NCI-H82 (cell line): ENCODE data around the gene FAM149A.
A peak's percentile ranks its signal among the peaks of the same experiment; 100 is the strongest.

Source experiments
- DNase-seq: peaks from one replicate; lab custom pipeline; 2025; lab: John Stamatoyannopoulos, UW

Gene FAM149A

DNA sequence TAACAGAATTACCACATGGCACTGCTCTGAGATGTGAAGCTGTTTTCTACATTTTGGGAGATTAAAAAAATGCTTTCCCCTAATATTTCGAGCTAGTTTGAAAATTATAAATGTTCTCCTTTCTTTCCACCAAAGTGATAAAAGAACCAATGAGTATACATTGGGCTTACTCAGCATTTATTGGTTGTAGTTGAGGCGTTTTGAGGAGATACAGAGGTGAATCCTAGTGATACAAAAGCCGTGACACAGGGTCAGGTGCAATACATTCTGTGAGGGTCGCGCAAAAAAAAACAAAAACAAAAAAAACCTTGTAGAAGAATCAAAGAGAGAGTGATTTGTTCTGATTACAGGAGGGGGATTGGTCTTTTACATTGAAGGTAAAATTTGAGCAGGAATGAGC is 54.5 kb downstream of the FAM149A start:
- DNase-seq, result no peak

DNA sequence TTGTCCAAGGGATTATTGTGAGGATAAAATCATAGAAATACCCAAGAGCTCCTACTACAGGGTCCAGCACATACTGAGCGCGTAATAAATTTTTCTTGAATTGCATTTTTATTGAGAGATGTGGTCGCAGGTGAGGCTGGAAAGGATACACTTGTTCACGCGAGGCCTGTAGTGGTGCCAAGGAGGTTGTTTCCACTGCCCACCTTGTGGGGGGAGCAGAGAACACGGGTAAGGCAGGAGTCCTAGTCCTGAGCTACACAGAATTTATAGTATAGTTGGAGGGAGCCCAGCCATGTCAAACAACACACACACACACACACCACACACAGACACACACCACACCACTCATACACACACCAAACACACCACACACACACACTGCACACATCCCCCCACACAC is 55.1 kb downstream of the FAM149A start:
- DNase-seq, result no peak

DNA sequence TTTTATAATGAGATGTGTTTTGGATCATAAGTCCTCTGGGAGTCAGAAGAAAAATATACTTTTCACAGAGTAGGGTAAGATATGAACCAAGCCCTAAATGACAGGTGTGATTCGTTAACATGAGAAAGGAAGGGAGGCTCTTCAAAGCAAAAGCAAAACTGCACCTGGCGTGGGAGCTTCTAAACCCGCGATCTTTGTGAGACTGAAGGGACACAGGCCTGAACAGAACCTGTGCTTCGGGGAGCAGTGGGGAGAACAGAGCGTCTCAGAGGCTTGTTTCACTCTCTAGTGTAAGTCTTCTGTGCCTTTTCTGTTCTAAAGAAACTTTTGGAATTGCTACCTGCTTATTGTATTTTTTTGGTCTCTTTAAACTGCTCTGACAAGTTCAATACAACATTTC is 56.6 kb downstream of the FAM149A start:
- DNase-seq, result no peak

DNA sequence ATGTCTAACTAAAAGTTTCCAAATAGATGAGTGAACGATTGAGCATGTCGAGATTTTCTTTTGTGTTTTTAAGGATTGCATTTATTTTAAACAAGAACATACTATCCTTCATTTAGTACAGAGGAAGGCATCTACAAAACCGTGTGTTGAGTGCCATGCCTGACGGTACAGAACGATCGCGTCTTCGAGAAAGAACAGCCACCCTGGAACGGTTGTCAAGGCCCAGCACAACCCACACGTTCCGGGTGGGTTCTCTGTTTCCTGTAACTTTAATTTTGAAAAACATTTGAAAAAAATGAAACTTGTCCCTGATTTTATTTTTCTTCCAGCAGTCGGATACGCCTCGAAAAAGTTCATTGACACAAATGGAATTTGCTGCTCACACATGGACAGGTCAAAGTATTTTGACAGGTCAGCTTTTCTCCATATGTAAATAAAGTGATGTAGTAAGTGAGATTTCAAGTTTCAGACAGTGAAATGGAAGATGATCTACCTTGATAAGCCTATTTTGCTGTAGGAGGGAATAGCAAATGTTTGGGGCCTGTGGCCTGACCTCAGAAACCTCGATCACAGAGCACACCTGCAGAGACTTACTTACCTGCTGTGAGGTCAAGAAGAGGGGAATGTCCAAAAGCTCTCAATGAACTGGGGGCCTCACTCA is 62.5 kb downstream of the FAM149A start:
- DNase-seq, result no peak

DNA sequence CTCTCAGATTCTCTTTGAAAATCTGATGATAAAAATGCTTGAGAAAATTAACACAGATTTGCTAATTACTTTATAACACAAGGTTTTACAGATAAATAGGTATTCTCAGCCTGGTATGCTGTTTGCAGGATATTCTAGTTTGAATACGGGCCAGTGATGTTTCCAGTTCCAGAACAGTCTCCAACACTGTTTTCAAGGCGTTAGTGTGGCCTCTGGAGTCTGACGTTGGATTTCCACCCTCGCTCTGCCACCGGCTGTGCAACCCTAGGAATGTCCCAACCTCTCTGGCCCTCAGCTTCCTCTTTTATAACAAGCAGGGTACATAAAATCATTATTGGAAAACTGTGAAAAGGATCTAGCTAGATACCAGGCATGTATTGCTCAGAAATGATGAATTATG is 63.1 kb downstream of the FAM149A start:
- DNase-seq, result no peak

DNA sequence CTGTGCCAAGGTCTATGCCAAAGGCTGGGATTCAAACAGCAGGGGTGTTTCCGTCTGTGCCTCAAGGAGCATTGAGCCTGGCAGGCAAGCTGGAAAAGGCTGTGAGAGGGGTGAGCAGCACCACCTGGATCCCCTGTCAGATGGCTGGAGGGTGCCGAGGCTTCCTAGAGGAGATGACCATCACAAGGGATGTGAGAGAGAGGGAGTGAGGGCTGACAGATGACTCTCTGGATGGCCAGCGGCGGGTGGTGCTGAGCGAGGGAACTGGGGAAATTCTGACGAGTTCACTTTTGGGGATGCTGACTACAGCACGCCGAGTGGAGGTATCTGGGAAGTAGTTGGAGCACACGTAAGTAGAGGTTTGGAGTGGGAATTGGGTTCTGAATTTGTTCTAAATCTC is 64.2 kb downstream of the FAM149A start:
- DNase-seq, result no peak

DNA sequence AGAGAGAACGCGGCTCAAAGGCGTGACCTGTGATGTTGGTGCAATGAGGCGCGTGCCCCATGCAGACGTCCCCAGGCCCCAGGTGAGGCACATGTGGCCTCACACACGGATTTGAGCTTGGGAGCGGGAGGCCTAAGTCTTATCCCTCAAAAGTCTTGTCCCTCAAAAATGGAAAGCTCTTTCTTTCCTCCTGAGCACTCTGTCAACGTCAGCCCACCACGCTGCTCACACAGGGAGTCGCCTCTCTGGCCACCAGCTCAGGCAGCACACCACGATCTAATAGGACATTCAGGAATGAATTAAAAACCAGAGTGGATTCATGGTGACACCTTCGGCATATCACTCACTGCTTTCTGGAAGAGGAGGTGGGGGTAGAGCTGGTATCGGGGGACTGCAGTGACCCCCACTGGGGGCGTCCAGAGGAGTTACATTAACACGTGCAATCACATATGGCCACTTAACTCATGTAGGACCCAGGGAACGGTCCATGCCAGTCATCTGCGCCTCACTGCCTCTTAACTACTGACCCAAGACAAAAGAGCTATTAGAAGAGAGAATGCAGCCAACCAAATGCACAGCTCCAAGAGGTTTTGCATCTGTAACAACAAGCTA is 64.9 kb downstream of the FAM149A start:
- no peak for DNase-seq

DNA sequence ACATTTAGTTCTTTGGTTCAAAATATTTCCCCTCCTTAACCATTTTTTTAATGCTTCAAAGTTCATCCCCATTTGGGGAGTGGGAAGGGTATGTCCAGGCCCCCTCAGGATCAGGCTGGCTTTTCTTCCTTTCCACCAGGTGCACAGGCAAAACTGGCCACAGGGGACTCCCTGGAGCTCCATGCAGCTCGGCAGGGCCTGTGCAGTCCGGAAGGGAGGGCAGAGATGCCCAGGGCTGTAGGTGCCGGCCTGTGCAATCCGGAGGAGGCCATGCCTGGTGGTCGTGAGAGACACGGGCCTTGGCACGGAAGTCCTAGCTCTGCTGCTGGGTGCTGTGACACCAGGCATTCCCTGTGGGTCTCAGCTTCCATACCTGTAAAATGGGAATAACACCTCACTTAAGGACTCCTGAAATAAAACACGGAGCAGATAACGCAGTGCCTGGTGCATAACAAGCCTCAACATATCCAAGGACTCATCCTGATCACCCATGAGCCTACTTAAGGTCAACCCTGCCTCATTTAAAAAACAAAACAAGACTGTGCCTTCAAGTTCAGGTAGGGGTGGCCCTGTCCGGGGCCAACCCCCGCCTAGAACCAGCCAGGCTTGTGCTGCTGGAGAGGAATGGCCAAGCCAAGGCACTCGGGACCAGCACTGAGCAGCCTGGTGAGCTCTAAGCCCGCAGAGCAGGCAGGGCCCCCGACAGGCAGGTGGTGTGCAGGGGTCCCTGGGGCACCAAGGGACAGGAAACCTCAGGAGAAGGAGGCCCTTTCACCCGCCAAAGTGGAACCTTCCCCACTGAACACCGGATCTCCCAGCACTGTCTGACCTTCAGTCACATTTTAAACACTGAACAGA is 65.7 kb downstream of the FAM149A start:
- no peak for DNase-seq

DNA sequence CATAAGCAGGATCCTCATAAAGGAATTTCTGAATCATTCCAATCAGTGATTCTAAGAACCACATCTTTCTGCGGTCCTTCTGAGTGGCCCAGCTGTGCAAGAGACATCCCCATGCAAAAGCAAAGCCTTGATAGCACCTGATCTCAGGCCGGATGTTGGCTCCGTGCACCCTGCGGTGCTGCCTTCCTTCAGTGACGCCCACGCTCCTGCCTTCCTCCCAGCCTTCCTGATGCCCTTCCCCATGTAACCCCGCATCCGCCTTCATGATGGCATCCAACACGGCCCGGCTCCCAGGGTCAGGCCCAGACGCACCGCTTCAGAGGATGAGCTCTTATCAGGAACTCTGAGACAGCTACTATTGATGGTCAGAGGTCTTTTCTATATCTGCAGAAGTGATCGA is 66.5 kb downstream of the FAM149A start:
- no peak for DNase-seq

DNA sequence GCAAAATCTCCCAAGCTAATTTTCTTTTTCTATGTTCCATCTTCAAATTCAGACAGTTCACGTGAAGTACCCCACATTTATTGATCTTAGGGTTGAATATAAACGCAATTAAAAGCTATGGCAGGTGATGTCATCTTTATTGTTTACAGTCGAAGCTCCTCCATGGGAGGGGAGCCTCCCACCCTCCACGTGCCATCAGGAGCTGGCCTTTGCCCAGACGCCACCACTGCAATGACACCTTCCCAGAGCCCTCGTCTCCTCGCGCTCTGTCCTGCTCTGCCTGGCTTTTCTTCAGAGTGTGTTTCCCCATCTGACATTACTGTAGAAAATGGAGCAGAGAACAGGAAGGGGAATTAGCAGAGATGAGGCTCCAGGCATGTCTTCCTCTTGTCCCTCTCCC is 68.0 kb downstream of the FAM149A start:
- no peak for DNase-seq

DNA sequence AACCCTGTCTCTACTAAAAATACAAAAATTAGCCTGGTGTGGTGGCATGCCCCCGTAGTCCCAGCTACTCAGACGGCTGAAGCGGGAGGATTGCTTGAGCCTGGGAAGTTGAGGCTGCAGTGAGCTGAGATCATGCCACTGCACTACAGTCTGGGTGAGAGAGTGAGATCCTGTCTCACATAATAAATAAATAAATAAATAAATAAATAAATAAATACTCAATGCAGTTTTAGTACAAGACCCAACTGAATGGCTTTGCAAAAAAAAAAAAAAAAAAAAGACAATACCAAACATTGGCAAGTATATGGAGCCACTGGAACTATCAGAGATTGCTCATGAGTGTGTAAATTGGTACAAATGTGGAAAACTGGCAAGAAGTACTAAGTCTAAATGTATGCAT is 83.6 kb downstream of the FAM149A start:
- no peak for DNase-seq

DNA sequence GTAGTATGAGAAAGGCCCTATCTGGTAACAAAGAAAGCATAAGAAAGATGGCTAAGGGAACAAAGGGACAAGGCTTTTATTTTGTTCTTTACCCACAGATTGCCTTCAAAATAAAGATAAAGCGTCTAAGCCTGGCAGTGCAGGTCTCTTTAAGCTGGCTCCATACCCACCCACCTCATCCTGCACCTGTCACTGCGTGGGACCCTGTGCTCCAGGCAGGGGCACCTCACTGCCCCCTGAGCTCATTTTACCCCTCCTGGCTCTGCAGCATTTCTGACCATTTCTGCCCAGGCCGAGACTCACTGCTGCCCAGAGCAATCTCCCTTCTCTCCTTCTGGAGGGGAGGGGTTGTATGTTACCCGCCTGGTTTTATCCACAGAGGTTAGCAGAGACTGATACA is 85.2 kb downstream of the FAM149A start:
- no peak for DNase-seq

DNA sequence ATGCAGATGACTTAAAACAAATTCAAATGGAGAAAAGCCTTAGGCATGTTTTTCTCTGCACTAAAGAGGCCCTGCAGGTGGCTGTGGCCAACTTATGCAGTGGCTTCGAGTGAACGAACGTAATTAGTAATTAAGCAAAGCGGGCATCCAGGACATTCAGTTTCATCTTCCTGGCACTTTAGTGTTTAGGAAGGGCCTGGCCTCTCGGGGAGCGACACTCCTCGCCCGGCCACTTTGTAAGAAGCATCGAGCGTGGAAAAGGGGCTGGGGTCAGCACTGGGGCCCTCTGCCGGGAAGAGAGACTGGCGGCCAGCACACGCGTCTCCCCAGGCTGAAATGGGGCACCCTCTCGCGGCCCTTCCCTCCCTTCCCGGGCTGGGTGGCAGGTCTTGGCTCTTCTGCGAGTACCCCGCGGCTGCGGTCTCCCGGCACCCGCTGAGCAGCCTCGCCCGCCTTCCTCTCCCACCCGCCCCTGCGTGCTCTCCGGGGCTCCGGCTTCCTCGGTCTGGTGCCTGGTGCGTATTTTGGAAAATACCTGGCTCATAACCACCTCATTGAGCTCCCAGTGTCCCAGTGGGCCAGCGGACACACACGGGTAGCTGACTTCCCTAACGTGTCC is 86.2 kb downstream of the FAM149A start:
- DNase-seq, result peak; percentile 49

DNA sequence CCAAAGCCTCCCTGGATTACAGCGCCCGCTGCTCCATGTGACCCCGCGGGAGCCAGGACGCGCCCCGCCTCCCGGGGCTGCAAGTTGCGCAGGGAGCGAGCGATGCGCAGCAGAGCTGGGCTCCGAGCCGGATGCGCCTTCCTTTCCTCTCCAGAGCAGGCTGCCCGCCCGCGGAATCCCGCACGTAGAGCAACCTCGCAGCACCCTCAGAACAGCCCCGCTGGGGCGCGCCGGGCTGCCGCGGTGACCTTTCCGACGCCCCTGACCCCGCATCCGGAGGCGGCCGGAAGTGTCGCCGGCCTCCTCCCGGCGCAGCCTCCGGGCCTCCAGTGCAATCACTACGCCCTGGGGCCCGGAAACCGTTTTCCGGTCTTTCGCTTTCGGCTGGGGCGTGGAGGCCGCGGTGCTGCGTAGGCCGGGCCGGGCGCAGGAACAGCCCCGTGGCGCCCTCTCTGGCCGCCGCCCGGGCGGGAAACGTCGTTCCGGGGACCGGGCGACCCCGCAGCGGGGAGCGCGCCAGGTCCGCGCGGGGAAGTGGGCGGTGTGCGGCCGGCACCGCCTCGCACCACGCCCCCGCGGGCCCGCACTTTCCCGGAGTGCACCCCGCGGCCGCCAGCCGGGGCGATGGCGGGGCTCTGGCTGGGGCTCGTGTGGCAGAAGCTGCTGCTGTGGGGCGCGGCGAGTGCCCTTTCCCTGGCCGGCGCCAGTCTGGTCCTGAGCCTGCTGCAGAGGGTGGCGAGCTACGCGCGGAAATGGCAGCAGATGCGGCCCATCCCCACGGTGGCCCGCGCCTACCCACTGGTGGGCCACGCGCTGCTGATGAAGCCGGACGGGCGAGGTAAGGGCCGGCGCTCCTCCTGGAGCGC is 86.9 kb downstream of the FAM149A start, which contains the start of gene CYP4V2:
Gene CYP4V2 (plus strand): TSS at position 368 of the 866 bp plus-strand sequence. CDS start 257 bp downstream, at position 625.
- peak; percentile 63 for DNase-seq

DNA sequence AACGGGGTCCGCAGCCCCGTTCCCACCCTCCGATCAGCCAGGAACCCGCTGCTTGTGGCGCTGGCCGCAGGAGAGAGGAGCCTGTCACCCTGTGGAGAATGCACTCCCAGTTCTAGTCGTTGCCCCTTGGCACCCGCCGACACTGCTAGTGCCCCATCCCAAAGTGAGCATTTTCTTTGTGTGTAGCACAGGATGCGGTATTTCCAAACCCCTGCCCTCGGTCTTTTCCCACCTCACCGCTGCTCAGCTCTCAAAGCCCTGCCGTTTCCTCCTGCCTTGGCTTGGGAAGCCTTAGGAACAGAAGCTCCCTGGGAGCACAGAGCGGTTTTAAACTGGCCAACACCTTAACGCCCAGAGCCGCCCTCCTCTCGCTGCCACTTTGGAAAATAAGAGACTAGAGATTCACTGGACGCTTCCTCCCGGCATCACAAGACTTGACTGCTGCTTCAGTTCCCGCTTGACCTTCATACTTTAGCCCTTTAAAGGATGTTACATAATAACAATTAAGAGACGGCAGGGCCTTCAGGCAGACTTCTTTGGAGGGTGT is 87.6 kb downstream of the FAM149A start:
- DNase-seq, result peak; percentile 44

DNA sequence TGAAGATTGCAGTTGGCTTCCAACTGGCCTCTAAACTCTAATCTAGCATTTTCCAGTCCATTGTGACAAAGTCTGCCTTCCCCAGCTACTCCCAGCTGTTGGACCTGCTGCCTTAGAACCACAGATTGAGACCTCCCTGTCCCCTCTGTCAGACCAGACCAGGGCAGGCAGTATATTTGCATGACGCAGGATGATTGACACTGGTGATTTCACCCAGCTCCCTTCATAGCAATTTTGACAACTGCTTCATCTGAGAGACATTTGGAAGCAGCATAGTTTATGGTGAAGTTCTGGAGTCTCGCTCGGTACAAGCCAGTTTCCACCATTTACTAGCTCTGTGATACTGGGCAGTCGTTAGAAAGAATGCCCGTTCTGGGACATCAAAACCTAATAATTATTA is 89.3 kb downstream of the FAM149A start:
- DNase-seq, result no peak

DNA sequence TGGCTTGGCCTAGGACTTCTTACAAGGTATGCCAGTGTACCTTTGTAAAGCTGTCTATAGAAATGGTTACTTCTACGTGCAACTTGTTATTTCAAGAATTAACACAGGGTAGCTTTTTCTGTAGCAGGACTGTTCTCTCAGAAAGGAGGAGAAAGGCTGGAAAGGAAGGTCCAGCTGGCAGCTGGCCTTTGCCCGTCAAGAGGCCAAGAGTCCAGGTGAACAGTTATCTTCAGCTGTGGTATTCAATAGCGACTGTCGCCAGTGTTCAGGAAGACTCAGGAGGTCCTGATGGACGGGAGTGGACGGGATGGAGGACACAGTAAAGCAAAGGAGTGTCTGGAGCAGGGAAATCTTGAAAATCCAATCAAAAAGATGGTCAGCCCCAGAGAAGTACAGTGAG is 91.6 kb downstream of the FAM149A start:
- no peak for DNase-seq

DNA sequence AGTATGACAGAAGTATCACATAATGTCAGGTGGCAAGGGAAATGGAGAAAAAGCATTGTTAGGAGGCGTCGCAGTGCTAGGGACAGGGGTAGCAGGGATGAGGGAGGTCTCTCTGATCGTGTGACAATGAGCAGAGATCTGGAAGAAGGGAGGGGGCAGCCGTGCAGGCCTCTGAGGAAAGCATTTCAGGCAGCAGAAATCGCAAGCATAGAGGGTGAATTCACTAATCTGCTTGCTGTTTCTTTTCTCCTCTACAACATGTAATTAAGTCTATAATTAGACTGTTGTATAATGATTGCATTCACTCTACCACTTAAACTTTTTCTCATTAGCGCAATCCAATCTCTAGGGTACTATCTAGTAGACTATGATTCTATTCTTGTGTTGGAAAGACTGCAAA is 96.0 kb downstream of the FAM149A start:
- DNase-seq, result no peak

DNA sequence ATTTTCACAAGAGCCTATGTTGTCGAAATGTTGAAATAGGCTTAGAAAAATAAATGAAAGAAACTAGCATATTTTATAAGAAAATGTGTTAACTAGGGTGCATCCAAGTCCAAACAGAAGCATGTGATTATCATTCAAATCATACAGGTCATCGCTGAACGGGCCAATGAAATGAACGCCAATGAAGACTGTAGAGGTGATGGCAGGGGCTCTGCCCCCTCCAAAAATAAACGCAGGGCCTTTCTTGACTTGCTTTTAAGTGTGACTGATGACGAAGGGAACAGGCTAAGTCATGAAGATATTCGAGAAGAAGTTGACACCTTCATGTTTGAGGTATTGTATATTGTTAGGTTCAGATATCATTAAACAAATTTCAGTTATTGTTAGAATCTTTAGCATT is 96.5 kb downstream of the FAM149A start:
- no peak for DNase-seq

DNA sequence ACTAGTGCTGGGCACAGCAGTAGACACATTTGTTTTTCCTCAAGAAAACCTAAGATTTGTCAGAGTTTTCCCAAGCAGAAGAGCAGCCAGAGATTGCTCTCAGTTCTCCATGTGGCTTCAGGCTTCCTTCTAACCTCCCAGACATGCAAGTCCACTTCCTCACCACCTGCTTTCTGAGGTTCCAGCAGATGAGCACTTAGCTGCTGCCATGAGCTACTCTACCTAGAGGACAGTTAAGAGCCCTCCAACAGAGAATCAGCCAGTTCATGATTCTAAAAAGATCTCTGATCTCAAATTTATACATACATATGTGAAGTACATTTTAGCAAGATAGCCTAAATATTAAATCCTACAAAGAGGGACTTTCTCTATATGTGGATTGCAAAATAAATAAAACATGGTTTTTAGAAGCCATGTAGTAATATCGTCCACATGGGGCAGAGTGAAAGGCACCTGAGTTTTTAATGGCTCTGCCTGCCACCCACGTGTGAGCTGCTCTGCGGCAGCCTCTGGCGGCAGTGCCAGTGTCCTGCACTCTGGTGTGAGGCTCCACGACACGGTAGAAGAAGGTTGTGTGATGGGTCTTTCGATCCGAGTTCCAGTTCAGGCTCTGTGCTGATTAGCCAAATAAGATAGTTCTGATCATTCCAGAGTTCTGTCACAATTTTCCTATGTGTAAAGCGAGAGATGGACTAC is 97.2 kb downstream of the FAM149A start:
- DNase-seq, result peak; percentile 56
